ENCODE results near the gene TNS3.

DNA sequence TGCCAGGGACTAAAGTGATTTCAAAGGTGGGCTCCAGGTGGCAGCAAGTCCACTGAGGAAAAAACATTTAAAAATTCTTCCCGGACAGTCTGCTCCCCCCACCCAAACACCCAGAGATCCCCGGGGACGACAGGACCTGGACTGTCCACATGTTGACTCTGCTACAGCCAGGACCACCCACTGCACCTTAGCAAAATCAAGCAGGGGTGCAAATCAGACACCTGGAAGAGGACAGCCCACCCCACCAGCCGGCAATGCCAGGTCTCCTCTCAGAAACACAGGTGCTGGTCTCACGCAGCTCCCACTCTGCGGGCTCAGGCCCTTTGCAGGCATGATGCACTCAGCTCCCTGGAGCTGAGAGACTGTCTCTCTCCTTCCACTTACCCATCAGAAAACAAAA lies 251.9 kb downstream of the TNS3 start:
- TF ChIP-seq CTCF (IDR thresholded peaks at IDR 0.05; ENCODE audit: low read length) (no peak), EZH2 (optimal IDR thresholded peaks at IDR 0.05; ENCODE audit: low read depth, low read length) (no peak)
